IMR-90 (cell line): Measurements from ENCODE around the gene NPY1R. TPM values are rescaled to one million over a fixed set of nuclear protein-coding genes. Genes with fewer than 3 reads are reported as not detected.

ENCODE experiments used
- ATAC-seq: fragments of 200-7000 bp; cut with Tn5 transposase; 2 replicates; pipeline ENCODE4 v1.9.1; 2020; ENCODE audit warnings: low read depth, mild to moderate bottlenecking, moderate library complexity
- BruUV-seq: library from RNA; stranded (reverse); fragments of 400-500 nt; replicated peaks from 2 replicates; lab custom pipeline; 2021; lab: Mats Ljungman, UMichigan
- CTCF ChIA-PET: fragments of 300-600 bp; formaldehyde crosslinking; extraction: SDS; loops from one replicate; lab custom pipeline; 2021; ENCODE audit warnings: antibody characterized with exemption; lab: Yijun Ruan, JAX
- POLR2A ChIA-PET: fragments of 300-600 bp; sonication (Branson Sonifier 250); formaldehyde crosslinking; loops from one replicate; lab custom pipeline; 2022; ENCODE audit warnings: antibody characterized with exemption; ENCODE audit not compliant: unreplicated experiment; lab: Charles Lee
- DNase-seq: peaks from one replicate; pipeline ENCODE4 v3.0.0; 2013
- H2AFZ ChIP-seq: replicated peaks from 2 replicates; pipeline ENCODE3; 2013; ENCODE audit warnings: low read length, mild to moderate bottlenecking; ENCODE audit not compliant: poor library complexity
- H2AK5ac ChIP-seq: 2 replicates; pipeline ENCODE4 v1.6.1; 2013; ENCODE audit warnings: low read depth, low read length, inconsistent platforms
- H2AK9ac ChIP-seq: replicated peaks from 2 replicates; pipeline ENCODE3; 2013; ENCODE audit warnings: mild to moderate bottlenecking, low read depth, low read length, moderate library complexity; ENCODE audit not compliant: poor library complexity
- H2BK120ac ChIP-seq: 2 replicates; pipeline ENCODE4 v1.6.1; 2013; ENCODE audit warnings: low read depth, low read length, inconsistent platforms
- H2BK15ac ChIP-seq: 3 replicates; pipeline ENCODE4 v1.6.1; 2013; ENCODE audit warnings: low read depth, low read length, inconsistent platforms
- H2BK20ac ChIP-seq: 2 replicates; pipeline ENCODE4 v1.6.1; 2013; ENCODE audit warnings: low read depth, mild to moderate bottlenecking, inconsistent platforms, low read length, moderate library complexity
- H2BK5ac ChIP-seq: 2 replicates; pipeline ENCODE4 v1.6.1; 2013; ENCODE audit warnings: mild to moderate bottlenecking, low read depth, low read length, inconsistent platforms; ENCODE audit not compliant: poor library complexity, severe bottlenecking
- H3K14ac ChIP-seq: replicated peaks from 2 replicates; pipeline ENCODE4 v1.6.1; 2013; ENCODE audit warnings: low read depth, low read length, inconsistent platforms
- H3K18ac ChIP-seq: 2 replicates; pipeline ENCODE4 v1.6.1; 2013; ENCODE audit warnings: low read depth, low read length, control low read depth
- H3K23ac ChIP-seq: 2 replicates; pipeline ENCODE4 v1.6.1; 2013; ENCODE audit warnings: low read depth, low read length, inconsistent platforms
- H3K27ac ChIP-seq: 2 replicates; pipeline ENCODE4 v1.5.1; 2013; ENCODE audit warnings: mild to moderate bottlenecking, control low read depth, low read length; ENCODE audit not compliant: insufficient read depth
- H3K27me3 ChIP-seq: 2 replicates; pipeline ENCODE4 v1.6.1; 2013; ENCODE audit warnings: low read length; ENCODE audit not compliant: control insufficient read depth, insufficient read depth
- H3K36me3 ChIP-seq: 2 replicates; pipeline ENCODE4 v1.6.1; 2013; ENCODE audit warnings: low read length, mixed read lengths; ENCODE audit not compliant: control insufficient read depth, insufficient read depth
- H3K4ac ChIP-seq: 2 replicates; pipeline ENCODE4 v1.6.1; 2013; ENCODE audit warnings: low read depth, low read length, inconsistent platforms
- H3K4me1 ChIP-seq: 2 replicates; pipeline ENCODE4 v1.6.1; 2013; ENCODE audit warnings: low read length, mixed read lengths; ENCODE audit not compliant: control insufficient read depth, insufficient read depth
- H3K4me2 ChIP-seq: 2 replicates; pipeline ENCODE4 v1.6.1; 2013; ENCODE audit warnings: low read depth, mild to moderate bottlenecking, control low read depth, low read length, moderate library complexity
- H3K4me3 ChIP-seq: 2 replicates; pipeline ENCODE4 v1.5.1; 2013; ENCODE audit warnings: low read depth, mild to moderate bottlenecking, control low read depth, low read length, moderate library complexity; ENCODE audit not compliant: insufficient read depth
- H3K56ac ChIP-seq: 2 replicates; pipeline ENCODE4 v1.6.1; 2013; ENCODE audit warnings: low read length, inconsistent platforms; ENCODE audit not compliant: insufficient read depth; ENCODE audit errors: extremely low read depth
- H3K79me1 ChIP-seq, 2 experiments: 2 replicates each; pipeline ENCODE4 v1.6.1; 2013; ENCODE audit warnings: low read length in 2 of 2, inconsistent platforms in 1 of 2, low read depth in 1 of 2
- H3K9ac ChIP-seq: 2 replicates; pipeline ENCODE4 v1.6.1; 2013; ENCODE audit warnings: low read depth, low read length, control low read depth
- H3K9me1 ChIP-seq: 2 replicates; pipeline ENCODE4 v1.6.1; 2013; ENCODE audit warnings: low read length, inconsistent platforms; ENCODE audit not compliant: insufficient read depth
- H3K9me3 ChIP-seq: 2 replicates; pipeline ENCODE4 v1.6.1; 2013; ENCODE audit warnings: low read length; ENCODE audit not compliant: control insufficient read depth, insufficient read depth
- H4K20me1 ChIP-seq: 2 replicates; pipeline ENCODE4 v1.6.1; 2013; ENCODE audit warnings: low read length, inconsistent platforms; ENCODE audit not compliant: insufficient read depth
- H4K5ac ChIP-seq: 2 replicates; pipeline ENCODE4 v1.6.1; 2013; ENCODE audit warnings: mild to moderate bottlenecking, low read depth, low read length, control low read depth
- H4K8ac ChIP-seq, 2 experiments: 2 replicates each; pipeline ENCODE4 v1.6.1; 2013; ENCODE audit warnings: low read depth in 2 of 2, low read length in 2 of 2, control low read depth in 1 of 2, inconsistent platforms in 1 of 2
- H4K91ac ChIP-seq: 2 replicates; pipeline ENCODE4 v1.6.1; 2013; ENCODE audit warnings: low read depth, low read length, inconsistent platforms; ENCODE audit not compliant: insufficient read depth
- BHLHE40 ChIP-seq: fragments of 150-350 bp; IDR thresholded peaks from 2 replicates; pipeline ENCODE4 v1.6.1; 2016; ENCODE audit warnings: mild to moderate bottlenecking, low read depth, low read length
- CEBPB ChIP-seq: IDR thresholded peaks from 2 replicates; pipeline ENCODE4 v1.6.1; 2012; ENCODE audit warnings: low read depth, low read length, improper control_type of control experiment
- CHD1 ChIP-seq: IDR thresholded peaks from 2 replicates; pipeline ENCODE4 v1.6.1; 2012; ENCODE audit warnings: low read depth, low read length, improper control_type of control experiment
- CTCF ChIP-seq: conservative IDR thresholded peaks from 2 replicates; pipeline ENCODE4 v1.5.1; 2012; ENCODE audit warnings: mild to moderate bottlenecking, low read depth, low read length, improper control_type of control experiment
- ELK1 ChIP-seq: fragments of 150-350 bp; IDR thresholded peaks from 2 replicates; pipeline ENCODE4 v1.6.1; 2016; ENCODE audit warnings: low read depth, mild to moderate bottlenecking, low read length, moderate library complexity, borderline replicate concordance
- FOS ChIP-seq: fragments of 150-350 bp; IDR thresholded peaks from 2 replicates; pipeline ENCODE4 v1.6.1; 2016; ENCODE audit warnings: low read depth, low read length
- MAFK ChIP-seq: IDR thresholded peaks from 2 replicates; pipeline ENCODE4 v1.6.1; 2012; ENCODE audit warnings: low read depth, low read length, improper control_type of control experiment
- MAZ ChIP-seq: IDR thresholded peaks from 2 replicates; pipeline ENCODE4 v1.6.1; 2012; ENCODE audit warnings: low read depth, mild to moderate bottlenecking, low read length, improper control_type of control experiment, moderate library complexity, borderline replicate concordance
- MXI1 ChIP-seq: IDR thresholded peaks from 2 replicates; pipeline ENCODE4 v1.6.1; 2012; ENCODE audit warnings: low read depth, mild to moderate bottlenecking, low read length, moderate library complexity, borderline replicate concordance
- NFE2L2 ChIP-seq: fragments of 150-350 bp; IDR thresholded peaks from 2 replicates; pipeline ENCODE4 v1.6.1; 2016; ENCODE audit warnings: low read depth, mild to moderate bottlenecking, low read length
- POLR2A ChIP-seq: IDR thresholded peaks from 2 replicates; pipeline ENCODE4 v1.6.1; 2012; ENCODE audit warnings: mild to moderate bottlenecking, low read depth, low read length
- RAD21 ChIP-seq: IDR thresholded peaks from 2 replicates; pipeline ENCODE4 v1.6.1; 2012; ENCODE audit warnings: low read length, improper control_type of control experiment
- RCOR1 ChIP-seq: IDR thresholded peaks from 2 replicates; pipeline ENCODE4 v1.6.1; 2012; ENCODE audit warnings: mild to moderate bottlenecking, low read length, improper control_type of control experiment; ENCODE audit not compliant: insufficient replicate concordance
- RFX5 ChIP-seq: IDR thresholded peaks from 2 replicates; pipeline ENCODE4 v1.8.0; 2012; ENCODE audit warnings: low read depth, mild to moderate bottlenecking, low read length, moderate library complexity
- SMC3 ChIP-seq: fragments of 150-350 bp; IDR thresholded peaks from 2 replicates; pipeline ENCODE4 v1.6.1; 2016; ENCODE audit warnings: low read depth, mild to moderate bottlenecking, antibody characterized with exemption, low read length, moderate library complexity
- USF2 ChIP-seq: fragments of 150-350 bp; IDR thresholded peaks from 2 replicates; pipeline ENCODE4 v1.6.1; 2017; ENCODE audit warnings: mild to moderate bottlenecking, antibody characterized with exemption, low read length, low read depth
- WGBS, 2 experiments: methylation state at CpG; one replicate each; pipeline versions ENCODE4 v1.1.5 to v1.1.7; 2013; ENCODE audit warnings: missing lambda C conversion rate in 2 of 2; ENCODE audit not compliant: insufficient read length in 1 of 2; ENCODE audit errors: extremely low coverage in 2 of 2; 5-methylcytosine and 5-hydroxymethylcytosine counted together
- dilution Hi-C: fragments of 300-500 bp; cut with HindIII; formaldehyde crosslinking; loops from one replicate; pipeline ENCODE4 v1.14.3; 2018; ENCODE audit warnings: low sequenced_read_pairs; ENCODE audit not compliant: unreplicated experiment
- in situ Hi-C: fragments of 300-500 bp; cut with MboI; formaldehyde crosslinking; loops from 3 replicates; pipeline ENCODE4 v1.14.3; 2019; ENCODE audit warnings: low sequenced_read_pairs, inconsistent platforms, mixed read lengths
- intact Hi-C: fragments of 100-400 bp; cut with micrococcal nuclease; formaldehyde crosslinking; loops from 2 replicates; pipeline ENCODE4 v1.10.0; 2022
- polyA plus RNA-seq, 3 experiments: library from polyadenylated mRNA; depleted of rRNA; stranded (reverse); fragments of >200 nt; gene quantifications; 2 replicates each; pipeline ENCODE4 v1.2.3, GENCODE V29; 2012; ENCODE audit warnings: low replicate concordance in 1 of 3
- total RNA-seq: library from RNA; depleted of rRNA; stranded (reverse); fragments of >200 nt; gene quantifications from 2 replicates; pipeline ENCODE4 v1.2.3, GENCODE V29; 2012

Gene NPY1R
- total and polyA plus RNA-seq, 2 of the 4 experiments (the other 2 are of a cell fraction) = under 0.01 TPM; not detected in 1

- Histone ChIP-seq H3K9ac (no peak overlapping the region), H2BK120ac (no peak overlapping the region), H4K91ac (no peak overlapping the region), H3K27ac (no peak overlapping the region), H3K9me3 (no peaks in the 10 kb centered on the region), H3K4ac (no peak overlapping the region), H3K4me1 (no peaks in the 10 kb centered on the region), H2AFZ (no peak overlapping the region), H2BK20ac (no peak overlapping the region), H3K18ac (no peak overlapping the region), H3K36me3 (no peaks in the 10 kb centered on the region), H3K79me1 (no peaks in the 10 kb centered on the region), H3K27me3 (no peaks in the 10 kb centered on the region), H3K23ac (no peak overlapping the region), H3K56ac (no peak overlapping the region), H3K4me2 (no peak overlapping the region), H4K8ac (no peak overlapping the region), H4K20me1 (no peaks in the 10 kb centered on the region), H2AK5ac (no peak overlapping the region), H2BK5ac (no peak overlapping the region), H3K14ac (no peak overlapping the region), H2BK15ac (no peak overlapping the region), H2AK9ac (no peak overlapping the region), H3K4me3 (no peak overlapping the region), H3K9me1 (no peaks in the 10 kb centered on the region), H4K5ac (no peak overlapping the region)
- no TSS peak for BruUV-seq
- TF ChIP-seq SMC3 = no peak
- TF ChIP-seq POLR2A = no peak
- no peak for TF ChIP-seq CEBPB
- no peak for TF ChIP-seq MAZ
- no peak for TF ChIP-seq RCOR1
- TF ChIP-seq FOS = no peak
- no peak for TF ChIP-seq ELK1
- TF ChIP-seq MAFK = no peak
- TF ChIP-seq RFX5 = no peak
- TF ChIP-seq CTCF = no peak
- no peak for TF ChIP-seq USF2
- TF ChIP-seq RAD21 = no peak
- no peak for TF ChIP-seq BHLHE40
- no peak for TF ChIP-seq MXI1
- no peak for TF ChIP-seq CHD1
- no peak for TF ChIP-seq NFE2L2
- no peak for DNase-seq
- in situ Hi-C loops = no loop called here
- ChIA-PET CTCF (no interaction called here), POLR2A (no interaction called here)
- WGBS, 2 experiments = no CpG with 5 or more reads among the region's 5 CpGs
- intact Hi-C loops = no loop called here
- dilution Hi-C loops = no loop called here
- no peak for ATAC-seq
Measured at GRCh38 chr4:163380703-163381102, 48.3 kb upstream of the NPY1R start.
